Ovary (tissue), 3 donors: Measurements from ENCODE around the gene TYMP.

Experiments used
- CTCF ChIP-seq, 3 donors: fragments of 450-650 bp in 2 of 3; fragments of 200-600 bp in 1 of 3; IDR thresholded peaks; one replicate each; pipeline versions ENCODE4 v1.5.1 to v1.8.0; 2016 to 2022; ENCODE audit warnings: antibody characterized with exemption in 3 of 3, mild to moderate bottlenecking in 1 of 3
- EP300 ChIP-seq: sonication (generic); formaldehyde crosslinking; IDR thresholded peaks from one replicate; pipeline ENCODE4 v1.6.1; 2017; ENCODE audit warnings: antibody characterized with exemption
- POLR2A ChIP-seq: fragments of 450-650 bp; IDR thresholded peaks from one replicate; pipeline ENCODE4 v1.6.1; 2017; ENCODE audit warnings: antibody characterized with exemption, mild to moderate bottlenecking, moderate library complexity
- donor health status: DM: no; HTN: no; CAD: no.

- TF ChIP-seq CTCF (IDR thresholded peaks at IDR 0.05) (no peak), POLR2A (no peak), EP300 (no peak)
These were observed 49.0 kb upstream of the TYMP start for GRCh38 chr22:50578776-50579310.
